Esophagus muscularis mucosa (tissue), 4 donors: ENCODE results near the gene ALDH16A1.

Experiments
- EP300 ChIP-seq: sonication (generic); formaldehyde crosslinking; IDR thresholded peaks from one replicate; pipeline ENCODE4 v1.6.1; 2017; ENCODE audit warnings: antibody characterized with exemption
- POLR2A ChIP-seq: fragments of 450-650 bp; IDR thresholded peaks from one replicate; pipeline ENCODE4 v1.6.1; 2017; ENCODE audit warnings: antibody characterized with exemption, moderate library complexity, mild to moderate bottlenecking, low read depth
- POLR2AphosphoS5 ChIP-seq, 2 donors: sonication (generic); formaldehyde crosslinking; IDR thresholded peaks; one replicate each; pipeline ENCODE4 v1.6.1; 2017; ENCODE audit warnings: antibody characterized with exemption in 2 of 2
- TF ChIP-seq, protein P1 (sequence below), 3 experiments: fragments of 200-600 bp in 2 of 3; fragments of 450-650 bp in 1 of 3; sonication (generic) in 2 of 3; IDR thresholded peaks; one replicate each; pipeline ENCODE4 v1.5.1; 2017 to 2019; ENCODE audit warnings: antibody characterized with exemption in 3 of 3, mild to moderate bottlenecking in 2 of 3, moderate library complexity in 1 of 3

DNA sequence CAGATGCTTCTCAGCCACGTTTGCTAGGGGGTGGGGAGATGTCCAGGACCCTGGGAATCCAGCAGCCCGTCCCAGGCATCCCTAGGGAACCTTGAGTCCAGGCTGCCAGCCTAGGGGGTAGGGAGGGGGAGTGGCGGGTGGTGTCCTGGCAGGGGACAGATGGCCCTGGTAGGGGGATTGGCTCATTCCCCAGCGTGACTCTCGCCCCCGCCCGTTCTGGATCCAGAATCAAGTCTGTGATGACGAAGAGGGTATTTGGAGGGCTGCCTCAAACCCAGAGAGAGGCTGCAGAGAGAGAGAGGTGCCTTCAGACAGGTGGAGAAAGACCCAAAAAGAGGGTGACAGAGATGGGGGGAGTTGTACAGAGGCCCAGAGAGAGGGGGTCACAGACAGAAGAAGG is 15.8 kb upstream of the ALDH16A1 start:
- TF ChIP-seq, protein P1, sequence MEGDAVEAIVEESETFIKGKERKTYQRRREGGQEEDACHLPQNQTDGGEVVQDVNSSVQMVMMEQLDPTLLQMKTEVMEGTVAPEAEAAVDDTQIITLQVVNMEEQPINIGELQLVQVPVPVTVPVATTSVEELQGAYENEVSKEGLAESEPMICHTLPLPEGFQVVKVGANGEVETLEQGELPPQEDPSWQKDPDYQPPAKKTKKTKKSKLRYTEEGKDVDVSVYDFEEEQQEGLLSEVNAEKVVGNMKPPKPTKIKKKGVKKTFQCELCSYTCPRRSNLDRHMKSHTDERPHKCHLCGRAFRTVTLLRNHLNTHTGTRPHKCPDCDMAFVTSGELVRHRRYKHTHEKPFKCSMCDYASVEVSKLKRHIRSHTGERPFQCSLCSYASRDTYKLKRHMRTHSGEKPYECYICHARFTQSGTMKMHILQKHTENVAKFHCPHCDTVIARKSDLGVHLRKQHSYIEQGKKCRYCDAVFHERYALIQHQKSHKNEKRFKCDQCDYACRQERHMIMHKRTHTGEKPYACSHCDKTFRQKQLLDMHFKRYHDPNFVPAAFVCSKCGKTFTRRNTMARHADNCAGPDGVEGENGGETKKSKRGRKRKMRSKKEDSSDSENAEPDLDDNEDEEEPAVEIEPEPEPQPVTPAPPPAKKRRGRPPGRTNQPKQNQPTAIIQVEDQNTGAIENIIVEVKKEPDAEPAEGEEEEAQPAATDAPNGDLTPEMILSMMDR (IDR thresholded peaks at IDR 0.05): no peak
- TF ChIP-seq POLR2AphosphoS5 (IDR thresholded peaks at IDR 0.05): no peak
- TF ChIP-seq POLR2A: no peak
- TF ChIP-seq EP300: no peak
